OCI-LY3 (cell line): ENCODE measurements around the gene ERVH48-1.

Source experiments
- H2AFZ ChIP-seq: fragments of 200-600, 300-600 bp; shearing (Covaris generic); 2 replicates; pipeline ENCODE4 v1.6.0; 2014; ENCODE audit warnings: antibody characterized with exemption, low read depth, low read length
- H3K27ac ChIP-seq: fragments of 200-600, 300-600 bp; sonication (generic); 2 replicates; pipeline ENCODE4 v1.5.1; 2014; ENCODE audit warnings: mild to moderate bottlenecking, low read length, moderate library complexity, mixed read lengths
- H3K27me3 ChIP-seq: fragments of 200-600, 300-600 bp; sonication (generic); 2 replicates; pipeline ENCODE4 v1.6.1; 2014; ENCODE audit warnings: low read depth, low read length, mixed read lengths
- H3K36me3 ChIP-seq: fragments of 200-600, 300-600 bp; sonication (generic); replicated peaks from 2 replicates; pipeline ENCODE3; 2014; ENCODE audit warnings: low read depth, low read length, mixed read lengths
- H3K4me1 ChIP-seq: fragments of 300-600, 200-600 bp; sonication (generic); 2 replicates; pipeline ENCODE4 v1.6.1; 2014; ENCODE audit warnings: low read length, mixed read lengths
- H3K4me2 ChIP-seq: fragments of 200-600, 300-600 bp; sonication (generic); 2 replicates; pipeline ENCODE4 v1.6.1; 2014; ENCODE audit warnings: low read length, mixed read lengths
- H3K4me3 ChIP-seq: fragments of 300-600, 200-600 bp; sonication (generic); 2 replicates; pipeline ENCODE4 v1.5.1; 2014; ENCODE audit warnings: antibody characterized with exemption, mild to moderate bottlenecking, low read length, moderate library complexity
- H3K79me2 ChIP-seq: fragments of 300-600, 200-600 bp; shearing (Covaris generic); 2 replicates; pipeline ENCODE4 v1.6.1; 2014; ENCODE audit warnings: mild to moderate bottlenecking, low read length, mixed read lengths
- H3K9ac ChIP-seq: fragments of 300-600, 200-600 bp; shearing (Covaris generic); 2 replicates; pipeline ENCODE4 v1.6.0; 2014; ENCODE audit warnings: mild to moderate bottlenecking, low read length, moderate library complexity
- H3K9me3 ChIP-seq: fragments of 200-600, 300-600 bp; shearing (Covaris generic); 2 replicates; pipeline ENCODE4 v1.6.1; 2014; ENCODE audit warnings: low read length, mixed read lengths; ENCODE audit not compliant: insufficient read depth
- H4K20me1 ChIP-seq: fragments of 200-600, 300-600 bp; sonication (generic); 2 replicates; pipeline ENCODE4 v1.6.1; 2016; ENCODE audit warnings: low read length, mixed read lengths; ENCODE audit not compliant: insufficient read depth
- CTCF ChIP-seq: fragments of 200-600, 300-600 bp; sonication (generic); IDR thresholded peaks from 2 replicates; pipeline ENCODE4 v1.5.1; 2014; ENCODE audit warnings: antibody characterized with exemption, low read length, low read depth
- EZH2phosphoT487 ChIP-seq: fragments of 200-600 bp; shearing (Covaris generic); IDR thresholded peaks from 2 replicates; pipeline ENCODE4 v1.6.1; 2018; ENCODE audit warnings: antibody characterized with exemption, mixed run types, low read depth

Gene ERVH48-1

DNA sequence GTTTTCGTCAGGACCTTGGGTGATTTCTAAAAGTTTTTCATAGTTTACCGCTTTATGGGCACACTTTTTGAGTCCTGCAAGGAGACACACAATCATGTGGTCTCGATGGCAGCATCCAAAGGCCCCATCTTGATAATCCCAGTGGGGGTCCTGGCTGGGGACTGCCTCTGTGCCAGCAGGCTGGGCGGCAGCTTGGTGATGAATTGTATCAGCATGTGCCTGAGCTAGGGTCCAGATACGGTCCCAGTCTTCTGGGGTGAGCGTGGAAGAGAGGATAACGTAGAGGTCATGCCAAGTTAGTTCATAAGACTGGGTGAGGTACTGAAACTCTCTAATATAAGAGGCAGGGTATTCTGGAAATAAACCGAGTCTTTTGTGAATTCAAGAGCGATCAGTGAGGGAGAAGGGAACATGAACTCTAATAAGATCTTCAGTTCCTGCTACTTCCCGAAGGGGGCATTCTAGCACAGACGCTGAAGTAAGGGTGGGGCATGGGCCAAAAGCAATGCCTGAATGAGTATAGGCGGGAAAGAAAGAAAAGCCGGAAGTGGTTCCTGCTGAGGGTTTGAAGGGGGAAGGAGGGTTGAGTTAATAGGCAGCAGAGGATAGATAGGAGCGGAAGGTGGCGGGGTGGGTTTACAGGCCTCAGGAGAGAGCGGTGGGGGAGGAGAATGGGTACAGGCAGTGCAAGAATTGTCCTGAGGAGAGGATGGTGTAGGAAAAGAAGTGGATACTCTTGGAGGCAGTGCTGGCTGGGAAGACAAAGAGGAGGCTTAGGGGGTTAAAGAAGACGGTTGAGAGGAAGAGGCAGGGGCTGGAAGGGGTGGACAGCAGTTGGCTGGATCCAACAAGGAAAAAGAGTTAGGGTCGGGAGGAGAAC is 1.6 kb downstream of the ERVH48-1 start:
- Histone ChIP-seq H3K4me2 (peak overlapping the region; percentile 85), H3K36me3 (no peaks in the 10 kb centered on the region), H3K4me1 (peaks cover 12% of the 10 kb centered on the region), H2AFZ (peak overlapping the region; percentile 74), H3K4me3 (peak overlapping the region; percentile 74), H3K27me3 (no peaks in the 10 kb centered on the region), H4K20me1 (no peaks in the 10 kb centered on the region), H3K79me2 (no peaks in the 10 kb centered on the region), H3K27ac (peak overlapping the region; percentile 51), H3K9me3 (no peaks in the 10 kb centered on the region), H3K9ac (peak overlapping the region; percentile 79)
- TF ChIP-seq CTCF (peak; percentile 69), EZH2phosphoT487 (no peak)

- Histone ChIP-seq H2AFZ (no peak overlapping the region), H3K4me3 (no peak overlapping the region), H3K9ac (no peak overlapping the region), H3K27ac (no peak overlapping the region), H3K9me3 (no peaks in the 10 kb centered on the region), H3K4me1 (peaks cover 12% of the 10 kb centered on the region), H3K79me2 (no peaks in the 10 kb centered on the region), H3K4me2 (no peak overlapping the region), H3K36me3 (no peaks in the 10 kb centered on the region), H4K20me1 (no peaks in the 10 kb centered on the region), H3K27me3 (no peaks in the 10 kb centered on the region)
- TF ChIP-seq EZH2phosphoT487 = no peak
- TF ChIP-seq CTCF = no peak
These were observed 2.5 kb downstream of the ERVH48-1 start for GRCh38 chr21:42922918-42923317.

- Histone ChIP-seq H4K20me1 (no peaks in the 10 kb centered on the region), H3K27me3 (no peaks in the 10 kb centered on the region), H3K4me2 (no peak overlapping the region), H3K4me1 (peaks cover 12% of the 10 kb centered on the region), H3K9ac (no peak overlapping the region), H3K79me2 (no peaks in the 10 kb centered on the region), H3K4me3 (no peak overlapping the region), H3K36me3 (no peaks in the 10 kb centered on the region), H3K27ac (no peak overlapping the region), H2AFZ (no peak overlapping the region), H3K9me3 (no peaks in the 10 kb centered on the region)
- no peak for TF ChIP-seq CTCF
- no peak for TF ChIP-seq EZH2phosphoT487
These were observed 3.5 kb downstream of the ERVH48-1 start for GRCh38 chr21:42921927-42922326.

GRCh38 chr21:42918291-42918690 is 7.1 kb downstream of the ERVH48-1 start:
- no peaks in the 10 kb centered on the region for H3K27me3 ChIP-seq
- H3K9me3 ChIP-seq = no peaks in the 10 kb centered on the region
- no peak overlapping the region for H3K27ac ChIP-seq
- no peaks in the 10 kb centered on the region for H3K4me1 ChIP-seq
- no peak overlapping the region for H3K4me2 ChIP-seq
- no peak overlapping the region for H3K9ac ChIP-seq
- H3K4me3 ChIP-seq = no peak overlapping the region
- H3K36me3 ChIP-seq = no peaks in the 10 kb centered on the region
- TF ChIP-seq EZH2phosphoT487 (no peak), CTCF (no peak)
- H2AFZ ChIP-seq = no peak overlapping the region
- H3K79me2 ChIP-seq = no peaks in the 10 kb centered on the region
- H4K20me1 ChIP-seq = no peaks in the 10 kb centered on the region
